GM19395 (cell line): ENCODE data around the gene MB.

Experiments used
- ATAC-seq: cut with Tn5 transposase; IDR thresholded peaks from one replicate; pipeline ENCODE4 v1.9.1; 2021; ENCODE audit warnings: mild to moderate bottlenecking, moderate library complexity; ENCODE audit not compliant: unreplicated experiment

Gene MB

GRCh38 chr22:35578836-35579575 is 38.1 kb downstream of the MB start:
- ATAC-seq: no peak

DNA sequence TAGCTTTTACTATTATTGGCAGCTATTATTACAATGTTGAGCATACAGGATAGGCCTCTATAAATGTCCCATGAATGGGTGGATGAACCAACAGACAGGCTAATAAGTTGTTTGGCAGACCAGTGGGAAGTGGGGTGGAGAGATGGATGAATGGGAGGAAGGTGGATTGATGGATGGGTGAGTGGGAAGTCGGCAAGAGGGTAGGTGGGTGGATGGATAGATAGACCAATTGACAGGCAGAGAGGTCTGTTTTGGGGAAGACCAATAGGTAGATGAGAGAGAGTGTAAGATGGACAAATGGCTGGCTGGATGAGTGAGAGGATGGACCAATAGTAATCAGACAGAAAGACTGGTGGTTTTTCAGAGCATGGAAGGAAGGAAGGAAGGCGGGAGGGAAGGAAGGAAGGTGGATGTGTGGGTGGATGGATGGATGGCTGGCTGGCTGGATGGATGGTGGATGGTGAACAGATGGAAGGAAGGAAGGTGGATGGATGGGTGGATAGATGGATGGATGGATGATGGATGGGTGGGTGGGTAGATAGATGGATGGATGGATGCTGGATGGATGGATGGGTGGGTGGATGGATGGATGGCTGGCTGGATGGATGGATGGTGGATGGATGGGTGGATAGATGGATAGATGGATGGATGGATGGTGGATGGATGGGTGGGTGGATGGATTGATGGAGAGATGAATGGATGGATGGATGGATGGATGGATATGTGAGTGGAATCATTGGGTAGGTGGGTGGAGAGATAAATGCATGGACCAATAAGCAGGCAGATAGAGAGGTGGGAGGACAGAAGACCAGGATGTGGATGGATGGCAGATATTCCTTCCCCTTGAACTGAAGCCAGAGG is 39.1 kb downstream of the MB start:
- ATAC-seq: no peak

DNA sequence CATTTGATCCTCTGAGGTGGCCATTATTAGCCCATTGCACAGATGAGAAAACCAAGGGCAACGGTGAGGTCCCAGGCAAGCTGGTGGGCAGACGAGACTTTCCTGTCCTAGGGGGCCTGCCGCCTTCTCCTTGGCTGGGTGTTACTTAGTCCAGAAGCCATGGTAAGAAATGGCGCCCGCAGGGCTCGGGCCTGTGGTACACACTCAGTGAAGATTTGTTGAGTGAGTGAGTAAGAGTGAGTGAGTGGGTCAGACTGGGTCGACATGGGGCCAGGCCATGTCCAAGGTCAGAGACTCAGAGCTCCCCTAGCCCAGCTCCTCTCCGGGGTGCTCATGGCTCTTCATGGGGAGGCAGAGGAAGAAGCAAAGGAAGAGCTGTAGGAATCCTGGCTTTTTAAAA is 40.5 kb downstream of the MB start:
- ATAC-seq: no peak

DNA sequence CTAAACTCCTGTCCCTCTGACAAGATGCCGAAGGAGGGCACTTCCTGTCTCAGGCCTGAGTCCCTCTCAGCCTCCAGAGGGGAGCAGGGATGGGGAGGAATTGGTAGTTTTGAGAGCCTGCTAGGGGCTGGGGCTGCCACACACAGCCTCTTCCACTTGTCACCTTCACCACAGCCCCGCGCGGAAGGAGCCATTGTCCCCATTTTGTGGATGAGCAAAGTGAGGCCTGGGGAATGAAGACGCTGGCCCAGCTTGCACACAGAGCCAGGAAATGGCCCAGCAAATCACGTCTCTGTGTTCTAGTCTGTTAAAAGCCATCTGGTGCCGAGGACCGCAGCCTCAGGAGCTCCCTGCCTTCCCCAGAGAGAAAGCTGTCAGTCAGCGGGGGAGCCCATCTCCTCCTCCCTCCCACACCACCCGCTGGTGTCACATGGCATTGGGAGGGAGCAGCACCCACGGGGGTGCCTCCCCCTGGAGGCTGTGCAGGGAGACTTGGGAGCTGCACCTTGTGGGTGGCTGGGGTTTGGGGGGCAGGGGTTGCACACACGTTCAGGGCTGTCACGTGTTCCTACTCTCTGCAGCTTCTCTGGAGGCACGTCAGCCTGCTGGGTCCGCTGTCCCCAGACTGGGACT is 41.9 kb downstream of the MB start:
- ATAC-seq: no peak

- ATAC-seq: no peak
Observed at GRCh38 chr22:35572556-35572955, 44.6 kb downstream of the MB start.

GRCh38 chr22:35570686-35571194 is 46.4 kb downstream of the MB start:
- no peak for ATAC-seq

DNA sequence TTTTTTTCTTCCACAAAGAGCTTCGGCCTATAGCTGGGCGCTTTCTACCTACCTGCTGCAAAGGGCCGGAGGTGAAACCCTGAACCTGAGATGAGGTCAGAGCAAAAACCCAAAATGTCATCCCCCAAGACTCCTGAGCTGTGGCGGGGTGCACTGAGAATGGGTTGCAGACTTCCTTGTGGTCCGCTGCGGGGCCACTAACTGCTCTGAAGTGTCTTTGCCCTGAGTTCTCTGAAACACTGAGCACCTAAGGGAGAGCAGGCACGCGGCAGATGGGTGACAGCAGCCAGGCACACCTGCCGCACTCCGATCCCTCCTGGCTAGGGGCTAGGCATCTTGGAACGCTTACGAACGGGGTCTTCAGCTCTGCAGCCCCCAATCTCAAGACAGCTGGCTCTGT is 47.2 kb downstream of the MB start:
- ATAC-seq: no peak

DNA sequence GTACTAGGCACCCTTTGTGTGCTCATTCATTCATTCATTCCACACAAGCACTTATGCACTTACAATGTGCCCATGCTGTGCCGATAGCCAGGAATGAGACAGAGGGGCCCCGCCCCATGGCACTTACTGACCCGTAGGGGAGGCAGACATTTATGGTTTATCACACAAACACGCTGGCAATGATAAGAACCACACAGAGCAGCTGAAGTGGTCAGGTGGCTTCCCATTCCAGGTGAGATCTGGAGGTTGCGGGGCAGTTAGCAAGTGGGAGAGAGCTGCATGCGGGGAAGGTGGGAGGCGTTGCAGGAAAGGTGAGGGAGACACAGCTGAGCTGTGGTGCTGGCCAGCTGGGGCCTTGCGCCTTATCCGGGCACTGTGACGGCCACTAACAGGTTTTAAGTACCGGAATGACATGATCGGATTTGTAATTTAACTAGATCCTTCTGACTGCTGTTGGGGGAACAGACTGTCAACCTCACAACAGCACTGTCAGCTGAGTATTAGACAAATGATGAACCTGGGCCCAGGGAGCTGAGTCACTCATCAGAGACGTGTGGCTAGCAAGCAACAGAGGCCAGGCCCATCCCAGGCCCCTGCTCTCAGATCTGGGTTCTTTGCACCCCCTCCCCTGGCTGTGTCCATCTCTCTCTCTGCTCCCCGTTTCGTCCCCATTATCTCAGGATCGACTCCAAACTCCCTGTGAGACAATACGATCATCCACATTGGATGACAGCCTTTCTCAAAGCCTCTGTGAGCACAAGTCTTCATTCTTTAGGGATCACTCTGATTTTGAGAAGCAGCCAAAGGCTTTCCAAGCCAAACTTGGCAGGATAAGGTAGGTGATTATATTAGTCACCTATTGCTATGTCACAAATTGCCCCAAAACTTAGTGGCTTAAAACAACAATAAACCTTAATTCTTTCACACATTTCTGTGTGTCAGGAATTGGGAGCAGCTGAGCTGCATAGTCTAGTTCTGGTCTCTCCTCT is 48.1 kb downstream of the MB start:
- no peak for ATAC-seq

GRCh38 chr22:35567351-35568141 is 49.6 kb downstream of the MB start:
- ATAC-seq: no peak

- ATAC-seq: no peak
Observed at GRCh38 chr22:35564975-35565867, 51.9 kb downstream of the MB start.

GRCh38 chr22:35563211-35563610 is 53.9 kb downstream of the MB start:
- ATAC-seq: no peak

DNA sequence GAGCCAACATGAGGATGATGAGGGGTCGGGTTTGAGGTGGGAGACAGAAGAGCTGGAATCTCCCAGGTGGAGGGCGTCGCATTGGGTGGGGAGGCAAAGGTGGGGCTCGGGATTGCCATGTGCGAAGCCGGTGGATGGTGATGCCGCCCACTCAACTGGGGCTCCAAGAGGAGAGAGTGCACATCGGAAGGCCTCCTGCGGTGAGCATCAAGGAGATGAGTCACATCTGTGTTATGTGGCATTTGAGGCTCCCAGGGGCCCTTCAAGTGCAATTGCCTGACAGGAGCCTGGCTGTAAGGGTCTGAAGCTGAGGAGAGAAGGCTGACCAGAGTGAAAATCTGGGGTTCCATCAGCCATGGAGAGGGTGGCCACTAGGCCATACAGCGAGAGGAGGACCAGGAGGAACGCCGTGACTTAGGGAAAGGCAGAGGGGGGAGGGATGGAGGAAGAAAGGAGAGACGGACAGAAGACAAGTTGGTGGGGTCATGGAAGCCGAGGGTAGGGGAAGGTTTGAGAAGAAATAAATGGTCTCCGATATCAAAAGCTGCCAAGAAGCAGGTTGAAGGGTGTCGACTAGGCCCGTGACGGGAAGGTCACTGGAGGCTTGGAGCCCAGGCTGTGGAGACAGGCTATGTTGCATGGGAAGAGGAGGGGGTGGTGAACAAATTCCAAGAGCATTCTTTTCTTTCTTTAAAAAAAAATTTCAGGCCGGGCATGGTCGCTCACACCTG is 55.2 kb downstream of the MB start:
- ATAC-seq: no peak

DNA sequence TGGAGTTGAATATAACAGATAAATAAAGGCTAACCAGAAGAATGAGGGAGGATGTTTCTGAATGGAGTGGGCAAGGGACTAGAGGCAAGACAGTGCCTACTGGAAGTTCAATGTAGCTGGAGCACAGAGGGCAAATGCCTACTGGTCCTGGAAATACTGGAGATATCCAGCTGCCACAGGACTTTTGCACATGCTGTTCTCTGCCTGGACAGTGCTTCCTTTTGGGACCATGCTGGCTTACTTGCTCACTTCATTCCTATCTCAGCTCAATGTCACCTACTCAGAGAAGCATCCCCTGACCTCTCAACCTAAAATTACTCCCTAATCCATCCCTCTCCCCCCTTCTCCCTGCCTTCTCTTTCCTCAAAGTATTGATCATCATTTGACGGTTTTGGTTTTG is 56.3 kb downstream of the MB start:
- ATAC-seq: no peak

DNA sequence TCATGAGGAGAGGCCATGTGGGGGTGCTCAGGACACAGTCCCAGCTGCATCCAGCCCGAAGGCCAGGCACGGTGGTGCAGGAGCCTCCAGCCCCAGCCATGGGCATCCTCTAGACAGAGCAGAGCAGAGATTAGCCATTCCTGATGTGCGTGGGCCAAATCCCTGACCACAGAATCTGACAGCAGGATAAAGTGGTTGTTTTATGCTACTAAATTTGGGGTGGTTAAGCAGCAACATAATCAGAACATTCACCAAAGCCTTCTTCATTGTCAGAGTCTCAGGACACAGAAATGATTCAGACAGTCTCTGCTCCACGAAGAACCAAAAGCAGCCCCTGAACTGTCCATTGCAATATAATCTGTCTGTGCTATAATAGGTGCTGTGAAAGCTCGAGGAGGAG is 56.8 kb downstream of the MB start:
- ATAC-seq: no peak

- ATAC-seq: no peak
Observed at GRCh38 chr22:35559354-35560005, 57.6 kb downstream of the MB start.

GRCh38 chr22:35558719-35559118 is 58.4 kb downstream of the MB start:
- no peak for ATAC-seq

DNA sequence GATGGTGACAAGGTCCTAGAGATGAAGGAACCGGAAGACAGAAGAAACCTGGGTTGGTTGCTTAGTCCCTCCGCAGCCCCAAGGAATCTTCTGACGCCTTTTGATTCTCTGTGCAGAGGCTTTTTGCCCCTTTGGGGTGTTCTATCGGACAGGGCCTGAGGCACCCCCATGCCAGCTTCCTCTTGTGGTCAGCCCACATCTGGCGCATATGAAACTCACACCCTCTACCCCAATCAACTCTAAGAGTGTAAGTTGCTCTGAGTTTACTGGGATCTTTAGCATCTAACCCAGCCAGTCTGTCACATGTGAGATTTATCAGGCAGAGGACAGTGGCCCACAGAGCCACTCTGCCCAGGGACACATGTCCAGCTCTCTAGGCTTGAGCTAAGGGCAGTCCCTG is 59.1 kb downstream of the MB start:
- ATAC-seq: no peak
